GM19240 (cell line): ENCODE measurements around the gene RPA1.
"Not testable (repeated sequence)": the region's sequence is repeated elsewhere in the genome, so short reads cannot be mapped to it uniquely, and the experiment has no call there.

Experiments used
- DNase-seq: peaks from one replicate; pipeline ENCODE4 v3.0.0; 2011; ENCODE audit warnings: low spot score; ENCODE audit not compliant: insufficient read length

Gene RPA1

GRCh38 chr17:1813088-1813487 is 16.7 kb upstream of the RPA1 start:
- DNase-seq = no peak

DNA sequence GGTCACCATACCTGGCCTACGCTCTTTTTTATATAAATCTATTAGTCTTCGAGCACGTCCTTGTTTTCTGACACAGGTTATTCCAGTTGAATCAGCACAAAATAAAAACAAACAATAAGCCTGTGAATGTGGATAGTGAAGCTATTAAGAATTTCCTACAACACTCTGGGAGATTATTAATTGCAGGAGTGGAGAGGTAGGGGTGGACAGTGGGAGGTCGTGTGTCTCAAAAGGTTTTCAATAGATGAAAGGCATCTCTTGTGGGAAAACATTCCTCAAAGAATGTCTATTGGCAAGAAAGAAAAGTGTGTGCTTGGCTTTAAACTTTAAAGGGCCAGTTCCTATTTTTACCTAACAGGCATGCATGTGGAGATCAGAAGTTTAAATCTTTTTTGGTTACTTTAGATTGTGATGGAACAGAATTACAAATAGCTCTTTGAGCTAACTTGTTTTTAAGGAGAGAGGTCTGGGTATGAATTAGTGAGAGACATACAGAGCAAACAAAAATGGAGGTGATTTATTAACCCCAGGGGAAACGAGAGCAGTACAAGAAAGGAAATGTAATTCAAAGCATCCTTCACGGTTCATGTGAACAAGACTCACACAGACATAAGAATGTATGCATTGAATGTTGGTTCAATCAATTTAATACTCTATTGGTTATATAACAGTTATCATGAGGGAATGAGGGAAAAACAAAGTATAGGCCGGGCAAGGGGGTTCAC is 9.1 kb upstream of the RPA1 start:
- no peak for DNase-seq

DNA sequence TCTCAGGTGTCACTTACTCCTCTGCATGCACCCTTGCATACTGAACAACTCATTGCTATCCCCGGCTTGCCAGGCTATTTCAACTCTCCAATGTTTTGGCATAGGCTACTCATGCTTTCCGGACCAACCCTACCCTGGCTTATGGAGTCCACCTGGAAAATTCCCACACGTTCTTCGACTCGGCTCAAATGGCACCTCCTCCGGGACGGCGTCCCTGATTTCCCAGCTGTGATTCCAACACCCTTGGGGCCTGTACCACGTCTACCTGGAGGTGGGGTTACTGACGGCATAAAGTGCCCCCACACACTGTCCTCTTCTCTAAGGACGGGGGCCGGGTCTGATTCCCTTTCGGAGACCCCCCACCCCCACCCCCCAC is 601 bp upstream of the RPA1 start:
- DNase-seq = no peak

- no peak for DNase-seq
Observed at GRCh38 chr17:1830288-1830687, 483 bp downstream of the RPA1 start.

DNA sequence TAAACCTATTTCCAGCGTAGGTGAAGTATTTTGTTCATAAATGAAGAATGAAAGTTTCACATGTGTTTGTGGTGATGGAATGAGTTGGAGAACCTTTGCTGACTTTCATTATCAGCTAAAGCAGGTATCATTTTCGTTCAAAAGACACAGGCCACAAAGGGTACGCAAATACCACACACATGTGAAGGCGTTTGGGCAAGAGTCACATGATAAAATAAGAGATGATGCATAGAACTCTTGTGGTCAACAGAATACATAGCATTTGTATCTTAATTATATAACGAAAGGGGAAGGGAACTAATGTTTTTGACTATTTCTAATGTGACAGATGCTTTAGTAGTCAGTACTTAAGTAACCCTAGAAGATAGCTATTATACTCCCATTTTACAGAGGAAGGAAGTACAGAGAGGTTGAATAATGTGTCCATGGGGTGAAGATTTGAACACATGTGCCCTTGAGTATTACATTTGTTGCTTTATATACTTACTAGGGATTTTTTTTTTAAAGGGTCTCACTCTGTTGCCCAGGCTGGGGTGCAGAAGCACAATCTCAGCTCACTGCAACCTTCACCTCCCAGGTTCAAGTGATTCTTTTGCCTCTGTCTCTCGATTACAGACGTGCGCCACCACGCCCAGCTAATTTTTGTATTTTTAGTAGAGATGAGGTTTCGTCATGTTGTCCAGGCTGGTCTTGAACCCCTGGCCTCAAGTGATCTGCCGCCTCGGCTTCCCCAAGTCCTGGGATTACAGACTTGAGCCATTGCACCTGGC is 4.8 kb downstream of the RPA1 start:
- peak; percentile 67 for DNase-seq

GRCh38 chr17:1839516-1839915 is 9.7 kb downstream of the RPA1 start:
- DNase-seq = no peak

GRCh38 chr17:1843947-1844346 is 14.1 kb downstream of the RPA1 start:
- no peak for DNase-seq

DNA sequence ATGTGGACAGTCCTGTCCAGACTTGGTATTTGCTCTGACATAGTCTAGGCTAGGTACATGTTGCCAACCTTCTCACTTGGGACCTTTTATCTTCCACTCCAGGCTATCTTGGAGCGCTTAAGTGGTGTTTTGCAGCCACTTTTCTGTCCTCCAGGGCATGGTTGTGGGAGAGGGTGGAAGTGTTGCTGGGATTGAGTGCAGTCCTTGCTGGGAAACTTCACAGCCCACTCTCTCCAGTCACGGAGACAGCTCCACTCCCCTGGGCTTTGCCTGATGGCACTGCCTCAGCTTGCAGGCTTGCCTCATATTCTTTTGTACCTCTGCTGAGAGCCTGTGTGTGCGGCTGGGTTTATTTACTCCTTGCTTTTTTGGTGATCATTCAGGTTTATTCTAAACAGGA is 17.4 kb downstream of the RPA1 start:
- no peak for DNase-seq

DNA sequence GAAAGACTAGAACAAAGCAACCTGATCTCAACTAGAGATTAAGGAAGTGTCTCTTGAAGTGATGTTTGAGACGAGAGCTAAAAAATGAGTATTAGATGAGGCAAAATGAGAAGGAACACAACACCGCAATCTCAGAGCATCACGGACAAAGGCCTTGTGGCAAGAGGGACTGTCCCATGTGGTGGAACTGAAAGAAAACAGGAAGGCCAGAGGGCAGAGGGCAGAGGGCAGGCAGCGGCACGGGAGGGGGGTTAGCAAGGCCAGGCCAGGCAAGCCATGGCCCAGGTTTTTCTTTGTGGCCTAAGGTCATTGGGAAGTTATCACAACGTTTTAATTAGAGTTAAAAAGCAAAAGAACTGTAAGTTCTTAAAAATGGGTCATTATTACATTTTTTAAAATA is 22.5 kb downstream of the RPA1 start:
- no peak for DNase-seq

GRCh38 chr17:1853698-1854097 is 23.9 kb downstream of the RPA1 start:
- no peak for DNase-seq

DNA sequence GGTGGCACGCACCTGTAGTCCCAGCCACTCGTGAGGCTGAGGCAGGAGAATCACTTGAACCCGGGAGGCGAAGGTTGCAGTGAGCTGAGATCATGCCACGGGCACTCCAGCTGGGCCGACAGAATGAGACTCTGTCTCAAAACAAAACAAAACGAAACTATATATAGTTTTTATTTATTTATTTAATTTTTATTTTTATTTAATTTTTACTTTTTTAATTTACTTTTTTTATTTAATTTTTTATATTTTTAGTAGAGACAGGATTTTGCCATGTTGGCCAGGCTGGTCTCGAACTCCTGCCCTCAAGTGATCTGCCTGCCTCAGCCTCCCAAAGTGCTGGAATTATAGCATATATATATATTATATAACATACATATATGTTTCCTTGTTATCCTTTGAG is 26.7 kb downstream of the RPA1 start:
- DNase-seq = not testable (repeated sequence)

DNA sequence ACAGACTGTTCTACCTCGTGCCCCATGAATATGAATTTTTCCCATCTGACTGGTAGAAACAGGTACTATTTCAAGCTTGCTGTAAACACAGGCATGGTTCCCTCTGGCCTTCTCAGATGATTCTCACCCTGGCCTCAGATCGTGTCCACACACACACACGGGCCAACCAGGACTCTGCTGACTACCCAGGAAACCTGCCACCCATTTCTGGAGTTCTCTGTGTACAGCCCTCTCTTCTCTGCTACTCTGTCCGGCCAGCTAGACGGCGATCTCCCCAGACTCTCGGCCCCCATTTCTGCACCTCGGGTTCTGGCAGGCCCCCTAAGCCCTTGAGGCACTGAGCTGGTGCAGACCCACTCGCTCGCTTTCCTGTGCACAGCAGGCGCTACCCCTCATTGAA is 31.2 kb downstream of the RPA1 start:
- DNase-seq = no peak

DNA sequence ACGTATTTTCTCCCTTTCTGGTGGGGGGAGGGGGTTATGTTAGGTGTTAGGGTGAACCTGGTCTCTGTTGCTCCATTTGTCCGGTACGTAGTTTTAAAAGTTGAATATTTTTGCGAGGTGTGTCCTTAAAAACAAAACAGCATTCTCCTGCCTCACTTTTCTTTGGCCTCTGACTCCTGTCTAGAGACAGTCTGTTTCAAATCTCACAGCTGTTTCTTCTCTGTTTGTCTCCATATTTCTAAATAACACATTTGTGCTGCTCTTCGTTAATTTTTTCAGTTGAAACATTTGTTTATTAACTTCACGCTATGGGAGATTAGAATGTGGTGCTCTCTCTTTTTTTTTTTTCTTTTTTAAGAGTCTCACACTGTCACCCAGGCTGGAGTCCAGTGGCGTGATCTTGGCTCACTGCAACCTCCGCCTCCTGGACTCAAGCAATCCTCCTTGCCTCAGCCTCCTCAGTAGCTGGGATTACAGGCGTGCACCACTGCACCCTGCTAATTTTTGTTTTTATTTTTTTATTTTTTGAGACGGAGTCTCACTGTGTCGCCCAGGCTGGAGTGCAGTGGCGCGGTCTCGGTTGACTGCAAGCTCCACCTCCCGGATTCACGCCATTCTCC is 31.7 kb downstream of the RPA1 start:
- no peak for DNase-seq

GRCh38 chr17:1865252-1866037 is 35.6 kb downstream of the RPA1 start:
- DNase-seq = no peak

DNA sequence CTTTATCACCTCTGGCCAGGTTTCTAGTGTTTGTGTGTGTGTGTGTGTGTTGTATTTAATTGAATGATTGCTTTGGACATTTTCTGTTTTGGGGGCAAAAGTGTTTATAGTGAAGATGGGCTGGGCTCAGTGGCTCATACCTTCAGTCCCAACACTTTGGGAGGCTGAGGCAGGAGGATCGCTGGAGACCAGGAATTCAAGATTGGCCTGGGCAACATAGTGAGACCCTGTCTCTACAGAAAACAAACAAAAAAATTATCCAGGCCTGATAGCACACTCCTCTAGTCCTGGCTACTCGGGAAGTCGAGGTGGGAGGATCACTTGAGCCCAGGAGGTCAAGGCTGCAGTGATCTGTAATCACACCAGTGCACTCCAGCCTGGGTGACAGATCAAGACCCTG is 37.5 kb downstream of the RPA1 start:
- no peak for DNase-seq

GRCh38 chr17:1868090-1868489 is 38.3 kb downstream of the RPA1 start:
- DNase-seq = no peak

GRCh38 chr17:1870592-1870991 is 40.8 kb downstream of the RPA1 start:
- DNase-seq = no peak

- DNase-seq = no peak
Observed at GRCh38 chr17:1871756-1872155, 42.0 kb downstream of the RPA1 start.

GRCh38 chr17:1872254-1872653 is 42.4 kb downstream of the RPA1 start:
- DNase-seq = no peak

DNA sequence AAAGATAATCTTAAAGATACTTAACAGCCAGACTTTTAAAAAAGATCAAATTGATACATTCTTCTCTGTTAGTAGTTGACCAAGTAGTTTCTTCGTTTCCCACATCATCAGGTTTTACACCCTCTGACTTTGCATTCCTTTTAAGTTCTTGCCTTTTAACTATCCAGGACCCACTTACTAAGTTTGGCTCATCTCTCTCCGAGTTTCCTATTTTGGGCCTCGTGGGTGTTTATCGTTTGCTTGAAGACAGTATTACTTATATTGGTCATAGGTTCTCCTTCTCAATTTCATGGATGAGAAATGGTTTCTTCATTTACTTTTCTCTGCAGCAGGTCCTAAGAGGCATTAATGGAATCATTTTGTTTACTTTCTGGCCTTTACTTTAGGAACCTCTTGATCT is 43.2 kb downstream of the RPA1 start:
- no peak for DNase-seq

DNA sequence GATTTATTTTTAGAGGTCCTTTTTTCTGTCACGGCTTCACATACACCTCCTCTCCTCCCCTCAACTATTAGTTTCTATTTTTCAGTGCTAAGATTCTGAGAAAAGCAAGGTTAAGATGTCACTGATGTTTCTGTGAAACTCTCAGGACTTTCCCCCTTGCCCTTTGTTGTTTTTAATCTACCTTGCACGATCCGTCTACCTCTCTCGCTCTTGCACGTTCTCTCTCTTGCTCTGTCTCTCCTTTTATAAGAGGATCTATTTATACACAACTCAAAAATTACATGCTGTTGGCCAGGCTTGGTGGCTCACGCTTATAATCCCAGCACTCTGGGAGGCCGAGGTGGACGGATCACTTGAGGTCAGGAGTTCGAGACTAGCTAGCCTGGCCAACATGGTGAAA is 43.6 kb downstream of the RPA1 start:
- no peak for DNase-seq

DNA sequence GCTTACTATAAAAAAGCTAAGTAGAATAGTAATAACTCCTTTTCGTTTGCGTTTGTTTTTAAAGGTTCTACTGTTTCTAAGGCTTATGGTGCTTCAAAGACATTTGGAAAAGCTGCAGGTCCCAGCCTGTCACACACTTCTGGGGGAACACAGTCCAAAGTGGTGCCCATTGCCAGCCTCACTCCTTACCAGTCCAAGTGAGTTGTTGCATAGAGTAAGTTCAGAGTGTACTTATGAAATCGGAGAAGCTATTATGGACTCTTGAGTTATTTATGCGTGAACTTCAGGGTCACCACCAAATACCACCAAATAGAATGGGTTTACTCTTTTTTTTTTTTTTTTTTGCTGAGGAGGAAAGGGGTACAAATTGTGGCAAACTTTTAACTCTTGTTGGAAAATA is 45.8 kb downstream of the RPA1 start:
- no peak for DNase-seq
